ENCODE results near the gene IL1RAPL2. TPM values are rescaled to one million over a fixed set of nuclear protein-coding genes. Genes with fewer than 3 reads are reported as not detected.

IL1RAPL2 gene
- total and polyA plus RNA-seq, 2 of the 4 experiments (the other 2 are of a cell fraction), result 0.03 TPM; not detected in 1

GRCh38 chrX:105650986-105651385 lies 1085.0 kb downstream of the IL1RAPL2 start:
- no peak for ATAC-seq (ENCODE audit: low read depth)

More at GRCh38 chrX:105650986-105651385, 1085.0 kb downstream of the IL1RAPL2 start:
- no peak overlapping the region for H3K27ac ChIP-seq (ENCODE audit: insufficient read depth, low read length)
- no peaks in the 10 kb centered on the region for H3K36me3 ChIP-seq (ENCODE audit: control insufficient read depth, insufficient read depth, low read length)
- no peak for DNase-seq
- no peak overlapping the region for H2AK9ac ChIP-seq (replicated peaks; ENCODE audit: low read depth, low read length, poor library complexity)
- no TSS peak for BruUV-seq (replicated peaks)
- no peak for TF ChIP-seq CHD1 (IDR thresholded peaks at IDR 0.05; ENCODE audit: low read depth, low read length)
- TF ChIP-seq NFE2L2 (IDR thresholded peaks at IDR 0.05; ENCODE audit: low read depth, low read length), result no peak
- TF ChIP-seq RFX5 (IDR thresholded peaks at IDR 0.05; ENCODE audit: low read depth, low read length), result no peak
- no peak for TF ChIP-seq MXI1 (IDR thresholded peaks at IDR 0.05; ENCODE audit: borderline replicate concordance, low read depth, low read length)
- TF ChIP-seq CEBPB (IDR thresholded peaks at IDR 0.05; ENCODE audit: low read depth, low read length), result no peak
- TF ChIP-seq, protein P1, sequence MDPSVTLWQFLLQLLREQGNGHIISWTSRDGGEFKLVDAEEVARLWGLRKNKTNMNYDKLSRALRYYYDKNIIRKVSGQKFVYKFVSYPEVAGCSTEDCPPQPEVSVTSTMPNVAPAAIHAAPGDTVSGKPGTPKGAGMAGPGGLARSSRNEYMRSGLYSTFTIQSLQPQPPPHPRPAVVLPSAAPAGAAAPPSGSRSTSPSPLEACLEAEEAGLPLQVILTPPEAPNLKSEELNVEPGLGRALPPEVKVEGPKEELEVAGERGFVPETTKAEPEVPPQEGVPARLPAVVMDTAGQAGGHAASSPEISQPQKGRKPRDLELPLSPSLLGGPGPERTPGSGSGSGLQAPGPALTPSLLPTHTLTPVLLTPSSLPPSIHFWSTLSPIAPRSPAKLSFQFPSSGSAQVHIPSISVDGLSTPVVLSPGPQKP (IDR thresholded peaks at IDR 0.05; ENCODE audit: borderline replicate concordance, low read depth, low read length), result no peak
- TF ChIP-seq, protein P2, sequence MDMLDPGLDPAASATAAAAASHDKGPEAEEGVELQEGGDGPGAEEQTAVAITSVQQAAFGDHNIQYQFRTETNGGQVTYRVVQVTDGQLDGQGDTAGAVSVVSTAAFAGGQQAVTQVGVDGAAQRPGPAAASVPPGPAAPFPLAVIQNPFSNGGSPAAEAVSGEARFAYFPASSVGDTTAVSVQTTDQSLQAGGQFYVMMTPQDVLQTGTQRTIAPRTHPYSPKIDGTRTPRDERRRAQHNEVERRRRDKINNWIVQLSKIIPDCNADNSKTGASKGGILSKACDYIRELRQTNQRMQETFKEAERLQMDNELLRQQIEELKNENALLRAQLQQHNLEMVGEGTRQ (IDR thresholded peaks at IDR 0.05; ENCODE audit: low read depth, low read length), result no peak
- TF ChIP-seq POLR2A (IDR thresholded peaks at IDR 0.05; ENCODE audit: low read depth, low read length), result no peak
- TF ChIP-seq RCOR1 (IDR thresholded peaks at IDR 0.05; ENCODE audit: insufficient replicate concordance, low read length), result no peak
- TF ChIP-seq RAD21 (IDR thresholded peaks at IDR 0.05; ENCODE audit: low read length), result no peak
- TF ChIP-seq FOS (IDR thresholded peaks at IDR 0.05; ENCODE audit: low read depth, low read length), result no peak
- TF ChIP-seq, protein P3, sequence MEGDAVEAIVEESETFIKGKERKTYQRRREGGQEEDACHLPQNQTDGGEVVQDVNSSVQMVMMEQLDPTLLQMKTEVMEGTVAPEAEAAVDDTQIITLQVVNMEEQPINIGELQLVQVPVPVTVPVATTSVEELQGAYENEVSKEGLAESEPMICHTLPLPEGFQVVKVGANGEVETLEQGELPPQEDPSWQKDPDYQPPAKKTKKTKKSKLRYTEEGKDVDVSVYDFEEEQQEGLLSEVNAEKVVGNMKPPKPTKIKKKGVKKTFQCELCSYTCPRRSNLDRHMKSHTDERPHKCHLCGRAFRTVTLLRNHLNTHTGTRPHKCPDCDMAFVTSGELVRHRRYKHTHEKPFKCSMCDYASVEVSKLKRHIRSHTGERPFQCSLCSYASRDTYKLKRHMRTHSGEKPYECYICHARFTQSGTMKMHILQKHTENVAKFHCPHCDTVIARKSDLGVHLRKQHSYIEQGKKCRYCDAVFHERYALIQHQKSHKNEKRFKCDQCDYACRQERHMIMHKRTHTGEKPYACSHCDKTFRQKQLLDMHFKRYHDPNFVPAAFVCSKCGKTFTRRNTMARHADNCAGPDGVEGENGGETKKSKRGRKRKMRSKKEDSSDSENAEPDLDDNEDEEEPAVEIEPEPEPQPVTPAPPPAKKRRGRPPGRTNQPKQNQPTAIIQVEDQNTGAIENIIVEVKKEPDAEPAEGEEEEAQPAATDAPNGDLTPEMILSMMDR (conservative IDR thresholded peaks at IDR 0.05; ENCODE audit: low read depth, low read length), result no peak
- TF ChIP-seq MAFK (IDR thresholded peaks at IDR 0.05; ENCODE audit: low read depth, low read length), result no peak
- no peak for TF ChIP-seq SMC3 (IDR thresholded peaks at IDR 0.05; ENCODE audit: low read depth, low read length)
- ChIA-PET CTCF (no interaction called here), POLR2A (ENCODE audit: unreplicated experiment) (no interaction called here)
- no peak overlapping the region for H2BK20ac ChIP-seq (ENCODE audit: low read depth, low read length)
- H3K9ac ChIP-seq (ENCODE audit: low read depth, low read length), result no peak overlapping the region
- H3K18ac ChIP-seq (ENCODE audit: low read depth, low read length), result no peak overlapping the region
- no peaks in the 10 kb centered on the region for H3K27me3 ChIP-seq (ENCODE audit: control insufficient read depth, insufficient read depth, low read length)
- no peaks in the 10 kb centered on the region for H3K9me1 ChIP-seq (ENCODE audit: insufficient read depth, low read length)
- no peak overlapping the region for H2AK5ac ChIP-seq (ENCODE audit: low read depth, low read length)
- H3K4me1 ChIP-seq (ENCODE audit: control insufficient read depth, insufficient read depth, low read length), result no peaks in the 10 kb centered on the region
- in situ Hi-C loops (cut with MboI; ENCODE audit: low sequenced_read_pairs), result no loop called here
- no peak overlapping the region for H2BK15ac ChIP-seq (ENCODE audit: low read depth, low read length)
- H3K9me3 ChIP-seq (ENCODE audit: control insufficient read depth, insufficient read depth, low read length), result peaks cover 1% of the 10 kb centered on the region; the same call in 1 of the 2 replicates
- no peaks in the 10 kb centered on the region for H4K20me1 ChIP-seq (ENCODE audit: insufficient read depth, low read length)
- no peak overlapping the region for H4K5ac ChIP-seq (ENCODE audit: low read depth, low read length)
- no peak overlapping the region for H2BK5ac ChIP-seq (ENCODE audit: low read depth, low read length, poor library complexity, severe bottlenecking)
- no peak overlapping the region for H2AFZ ChIP-seq (replicated peaks; ENCODE audit: low read length, poor library complexity)
- no peak overlapping the region for H3K4me2 ChIP-seq (ENCODE audit: low read depth, low read length)
- intact Hi-C loops (cut with micrococcal nuclease), result no loop called here
- H3K79me1 ChIP-seq (ENCODE audit: low read depth in 1 of 2, low read length in 2 of 2), result no peaks in the 10 kb centered on the region
- no peak overlapping the region for H3K56ac ChIP-seq (ENCODE audit: extremely low read depth, insufficient read depth, low read length)
- H3K4me3 ChIP-seq (ENCODE audit: insufficient read depth, low read depth, low read length), result no peak overlapping the region
- H3K23ac ChIP-seq (ENCODE audit: low read depth, low read length), result no peak overlapping the region
- no peak overlapping the region for H2BK120ac ChIP-seq (ENCODE audit: low read depth, low read length)
- H4K8ac ChIP-seq (ENCODE audit: low read depth in 2 of 2, low read length in 2 of 2), result no peak overlapping the region
- no CpG with 5 or more reads among the region's 2 CpGs for WGBS, 2 experiments (ENCODE audit: extremely low coverage in 2 of 2, insufficient read length in 1 of 2)
- dilution Hi-C loops (cut with HindIII; ENCODE audit: low sequenced_read_pairs, unreplicated experiment), result no loop called here
- no peak overlapping the region for H4K91ac ChIP-seq (ENCODE audit: insufficient read depth, low read depth, low read length)
- H3K4ac ChIP-seq (ENCODE audit: low read depth, low read length), result no peak overlapping the region
- no peak overlapping the region for H3K14ac ChIP-seq (replicated peaks; ENCODE audit: low read depth, low read length)
